Naive thymus-derived CD8-positive, alpha-beta T cell (primary cell): ENCODE measurements around the gene PHF24. TPM values are rescaled to one million over a fixed set of nuclear protein-coding genes. Genes with fewer than 3 reads are reported as not detected.
A peak's percentile ranks its signal among the peaks of the same experiment; 100 is the strongest.

ENCODE experiments used
- ATAC-seq, 2 donors: fragments of 150-1000 bp; cut with Tn5 transposase in 1 of 2; sonication (Bioruptor Pico), chemical (Tn5 transposase) in 1 of 2; 1 replicate in 1 of 2; 2 replicates in 1 of 2; pipeline ENCODE4 v1.10.0; 2021; ENCODE audit warnings: mild to moderate bottlenecking in 2 of 2, moderate library complexity in 2 of 2
- POLR2A ChIA-PET: fragments of 350-600 bp; sonication (Branson Sonifier 250); formaldehyde crosslinking; loops from one replicate; lab custom pipeline; 2021; ENCODE audit warnings: antibody characterized with exemption; lab: Charles Lee
- DNase-seq, 10 donors: peaks; one replicate each; pipeline versions ENCODE4 v3.0.0 to v3.0.0-alpha.2; 2020 to 2022
- H3K27ac Mint-ChIP-seq, 10 donors: one replicate each; pipeline ENCODE4 v1.8.0; 2020 to 2022; ENCODE audit warnings: mild to moderate bottlenecking in 10 of 10, mixed read lengths in 10 of 10, moderate library complexity in 4 of 10, inconsistent platforms in 1 of 10
- H3K27me3 Mint-ChIP-seq, 5 donors: one replicate each; pipeline ENCODE4 v1.8.0; 2021 to 2022; ENCODE audit warnings: mixed read lengths in 5 of 5
- H3K36me3 Mint-ChIP-seq, 3 donors: one replicate each; pipeline ENCODE4 v1.8.0; 2020 to 2022; ENCODE audit warnings: mixed read lengths in 3 of 3, mild to moderate bottlenecking in 2 of 3, inconsistent platforms in 1 of 3
- H3K4me1 Mint-ChIP-seq, 4 donors: one replicate each; pipeline ENCODE4 v1.8.0; 2021 to 2022; ENCODE audit warnings: mixed read lengths in 4 of 4
- H3K4me3 Mint-ChIP-seq, 10 donors: one replicate each; pipeline ENCODE4 v1.8.0; 2020 to 2022; ENCODE audit warnings: mild to moderate bottlenecking in 10 of 10, mixed read lengths in 10 of 10, moderate library complexity in 6 of 10, inconsistent platforms in 1 of 10
- H3K9me3 Mint-ChIP-seq, 9 donors: one replicate each; pipeline ENCODE4 v1.8.0; 2020 to 2022; ENCODE audit warnings: mixed read lengths in 9 of 9, mild to moderate bottlenecking in 3 of 9, inconsistent platforms in 1 of 9, moderate library complexity in 1 of 9
- polyA plus RNA-seq, 3 donors: library from polyadenylated mRNA; unstranded; fragments of 300-500 nt; fragmentation: Illumina TruSeq; gene quantifications; one replicate each; pipeline ENCODE4 v1.2.3, GENCODE V29; 2021
- total RNA-seq, 8 experiments: library from RNA in 2 of 8; stranded (reverse) in 2 of 8; gene quantifications; one replicate each; pipeline ENCODE4 v1.2.3 and lab custom pipeline; 2021 to 2026

Gene PHF24
- total and polyA plus RNA-seq, 5 experiments from 2014 or later = not detected

GRCh38 chr9:34985311-34985899 is 27.3 kb downstream of the PHF24 start:
- Mint-ChIP-seq H3K9me3 (no peaks in the 10 kb centered on the region), H3K36me3 (no peaks in the 10 kb centered on the region), H3K27me3 (peaks cover 0 to 2% (median 0%) of the 10 kb centered on the region in 5 donors), H3K27ac (peak overlapping the region; percentile 33 to 90 (median 75)), H3K4me1 (peaks cover 41 to 81% (median 76%) of the 10 kb centered on the region in 4 donors), H3K4me3 (peak overlapping the region in 6 of 10 donors; percentile 14 to 65 (median 50))
- POLR2A ChIA-PET = interaction anchor here (0.6 to 2.2 kb wide), 4 partner anchors 86 to 175 kb away, joined by 3 to 6 read pairs (median 6); partner anchors contain the start of genes FANCG and VCP
- ATAC-seq = no peak
- DNase-seq = peak; percentile 21 to 71 (median 51)

DNA sequence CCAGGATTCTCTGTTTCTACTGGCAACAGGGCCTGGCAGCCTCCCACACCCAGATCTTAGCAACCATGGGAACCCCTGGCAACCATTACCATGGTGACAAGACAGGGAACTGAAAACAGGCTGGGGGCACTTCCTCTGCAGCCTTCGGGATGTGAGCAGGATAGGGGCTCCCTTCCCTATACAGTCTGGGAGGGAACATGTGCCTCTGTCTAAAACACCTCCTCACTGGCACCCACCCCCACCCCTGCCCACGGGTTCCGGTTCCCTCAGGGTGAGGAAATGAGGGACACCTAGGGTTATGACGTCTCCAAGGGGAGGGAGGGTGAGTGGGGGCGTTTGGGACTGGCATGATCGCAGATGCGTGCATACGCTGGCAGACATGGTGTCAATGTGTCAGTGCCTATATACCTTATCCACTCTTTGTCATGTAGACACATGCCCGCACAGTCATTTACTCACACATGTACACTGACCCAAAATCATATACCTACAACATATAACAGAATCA is 28.5 kb downstream of the PHF24 start:
- peak overlapping the region in 9 of 10 donors; percentile 4 to 95 (median 39) for H3K4me3 Mint-ChIP-seq
- peaks cover 0 to 2% (median 0%) of the 10 kb centered on the region in 5 donors for H3K27me3 Mint-ChIP-seq
- peak; percentile 5 to 84 (median 66) for DNase-seq
- H3K9me3 Mint-ChIP-seq = no peaks in the 10 kb centered on the region
- peak overlapping the region in 9 of 10 donors; percentile 19 to 90 (median 85) for H3K27ac Mint-ChIP-seq
- H3K4me1 Mint-ChIP-seq = peaks cover 46 to 90% (median 79%) of the 10 kb centered on the region in 4 donors
- POLR2A ChIA-PET = no interaction called here
- H3K36me3 Mint-ChIP-seq = no peaks in the 10 kb centered on the region
- ATAC-seq = peak; percentile 8 to 24

DNA sequence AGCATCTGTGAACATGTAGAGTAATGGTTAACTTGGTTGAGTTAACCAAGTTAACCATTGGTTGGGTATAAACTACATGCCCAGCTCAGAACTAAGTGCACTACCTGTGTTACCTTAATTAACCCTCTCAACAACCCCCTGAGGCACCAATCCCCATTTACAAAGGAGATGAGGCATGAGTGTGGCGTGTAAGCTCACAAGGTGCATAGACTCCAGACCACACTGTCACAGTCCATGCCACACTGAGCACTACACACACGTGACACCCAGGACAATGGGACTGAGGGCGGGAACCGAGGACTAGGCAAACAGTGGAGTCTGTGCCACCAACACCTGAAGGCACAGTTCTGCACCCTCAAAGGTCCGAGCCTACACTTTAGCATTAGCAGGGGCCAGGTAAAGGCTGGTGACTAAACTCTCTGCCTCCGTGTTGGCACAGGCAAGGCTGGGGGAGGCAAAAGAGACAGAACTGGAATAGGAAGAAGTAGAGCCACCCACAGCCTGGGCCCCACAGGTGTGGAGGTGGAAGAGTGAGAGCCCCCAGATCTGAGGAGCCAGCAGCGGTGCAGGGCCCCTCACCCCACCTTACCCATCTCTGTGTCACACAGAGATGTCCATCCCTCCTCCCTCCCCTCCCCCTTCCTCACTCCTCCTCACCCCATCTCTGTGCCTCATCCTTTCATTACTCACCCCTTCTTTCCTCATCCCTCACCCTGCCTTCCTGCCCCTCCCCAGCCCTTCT is 29.2 kb downstream of the PHF24 start:
- Mint-ChIP-seq H3K27me3 (peaks cover 0 to 2% (median 0%) of the 10 kb centered on the region in 5 donors), H3K4me1 (peaks cover 44 to 86% (median 76%) of the 10 kb centered on the region in 4 donors), H3K9me3 (no peaks in the 10 kb centered on the region), H3K4me3 (peak overlapping the region; percentile 3 to 95 (median 32)), H3K36me3 (no peaks in the 10 kb centered on the region), H3K27ac (peak overlapping the region in 8 of 10 donors; percentile 33 to 90 (median 68))
- DNase-seq = no peak
- ATAC-seq = no peak
- POLR2A ChIA-PET = no interaction called here

DNA sequence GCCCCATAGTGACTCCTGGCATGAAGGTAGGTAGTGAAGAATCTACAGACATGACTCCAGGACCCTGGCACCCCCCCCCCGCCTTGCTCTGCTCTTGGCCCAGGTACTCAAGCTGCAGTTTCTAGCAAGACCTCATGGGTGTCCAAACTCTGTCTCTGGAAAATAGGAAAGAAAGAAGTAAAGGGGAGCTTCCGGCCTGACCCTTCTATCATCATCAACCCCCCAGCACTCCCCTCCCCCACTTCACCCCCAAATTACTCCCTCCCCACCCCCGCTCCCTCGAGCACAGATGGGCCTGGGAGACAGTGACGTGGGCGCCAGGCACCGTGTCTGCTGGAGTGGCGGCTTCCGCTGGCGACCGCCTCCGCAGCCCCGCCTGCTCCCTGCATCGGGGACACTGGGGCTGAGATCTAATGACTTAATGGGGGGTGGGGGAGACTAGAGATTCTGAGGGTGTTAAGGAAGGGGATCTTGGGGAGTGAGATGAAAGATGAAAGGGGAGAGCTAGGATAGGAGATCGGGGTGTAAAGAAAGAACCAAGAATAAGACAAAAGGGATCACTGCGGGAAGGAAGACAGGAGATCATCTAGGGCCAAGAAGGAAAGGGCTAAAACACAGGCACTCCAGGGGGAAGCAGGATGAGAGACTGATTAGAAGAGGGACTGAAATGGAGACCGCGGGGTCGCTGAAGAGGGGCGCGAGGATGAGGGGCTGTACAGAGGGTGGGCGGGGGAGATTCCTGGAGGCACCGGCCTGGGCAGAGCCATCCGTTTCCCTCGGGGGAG is 30.3 kb downstream of the PHF24 start:
- POLR2A ChIA-PET = interaction anchor here (0.6 to 0.8 kb wide), 2 partner anchors 25 to 148 kb away, joined by 3 read pairs; no protein-coding TSS in a partner anchor
- Mint-ChIP-seq H3K4me3 (peak overlapping the region; percentile 88 to 99 (median 96)), H3K27me3 (peaks cover 0 to 2% (median 0%) of the 10 kb centered on the region in 5 donors), H3K9me3 (no peaks in the 10 kb centered on the region), H3K27ac (peak overlapping the region; percentile 83 to 96 (median 94)), H3K36me3 (no peaks in the 10 kb centered on the region), H3K4me1 (peaks cover 33 to 75% (median 66%) of the 10 kb centered on the region in 4 donors)
- no peak for ATAC-seq
- peak in 9 of 10 donors; percentile 20 to 78 (median 35) for DNase-seq

DNA sequence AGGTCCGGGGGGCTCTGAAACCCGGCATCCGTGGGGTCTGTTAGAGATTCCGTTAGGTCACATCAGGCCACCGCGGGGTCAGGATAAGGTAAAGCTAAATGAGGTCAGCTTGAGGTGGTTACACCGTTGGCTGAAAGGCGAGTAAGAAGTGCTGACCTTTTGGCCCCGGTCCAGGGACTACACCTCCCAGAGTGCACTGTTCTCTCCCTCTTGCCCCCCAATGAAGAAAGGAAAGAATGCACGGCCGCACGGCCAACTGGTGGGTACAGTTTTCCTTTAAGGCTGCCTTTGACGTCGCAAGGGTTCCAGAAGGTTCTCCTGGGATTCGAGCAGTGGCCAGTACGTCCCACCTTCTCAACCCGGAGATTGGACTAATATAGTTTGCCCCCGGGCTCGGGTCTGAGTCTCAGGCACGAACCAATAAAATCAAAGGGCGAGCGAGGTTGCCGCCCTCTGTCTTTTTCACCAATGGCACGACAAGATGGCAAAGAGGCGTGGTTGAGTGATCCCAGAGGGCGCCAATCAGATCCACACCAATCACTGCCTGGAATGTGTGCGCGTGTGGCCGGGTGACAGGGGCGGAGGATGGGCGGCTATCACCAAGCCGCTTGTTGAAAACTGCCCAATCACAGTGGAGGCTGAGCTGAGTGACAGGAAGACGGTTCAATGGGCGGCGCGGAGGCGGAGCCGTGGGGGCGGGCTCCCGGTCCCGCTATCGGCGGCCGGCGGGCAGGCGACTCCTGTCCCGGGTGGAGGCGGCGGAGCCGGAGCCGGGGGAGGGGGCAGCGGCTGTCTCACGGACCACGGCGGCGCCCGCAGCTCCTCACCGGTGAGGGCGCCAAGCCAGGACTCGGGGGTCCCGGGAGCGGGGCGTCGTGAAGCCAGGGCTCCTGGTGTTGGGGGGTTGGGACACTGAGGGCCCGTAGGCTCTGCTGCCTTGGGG is 31.2 kb downstream of the PHF24 start, which contains the start of gene DNAJB5:
DNAJB5 (plus strand) TSS at position 743 of the 943 bp plus-strand sequence. CDS start 886 bp downstream, outside the sequence.
- Mint-ChIP-seq H3K4me1 (peaks cover 29 to 67% (median 57%) of the 10 kb centered on the region in 4 donors), H3K36me3 (no peaks in the 10 kb centered on the region)
- POLR2A ChIA-PET = interaction anchor here (0.7 to 1.7 kb wide), 4 partner anchors 24 to 107 kb away, joined by 3 to 4 read pairs (median 4); partner anchors contain the start of gene PIGO

GRCh38 chr9:34989946-34990635 is 32.0 kb downstream of the PHF24 start:
- POLR2A ChIA-PET = interaction anchor here (0.7 to 1.7 kb wide), 3 partner anchors 31 to 107 kb away, joined by 3 to 4 read pairs (median 4); partner anchors contain the start of gene PIGO
- H3K27ac Mint-ChIP-seq = peak overlapping the region in 6 of 10 donors; percentile 21 to 88 (median 58)

More for the DNA sequence above, 31.2 kb downstream of the PHF24 start, which contains the start of gene DNAJB5:
- ATAC-seq (peak; percentile 93 to 94), DNase-seq (peak; percentile 91 to 99 (median 97))
- H3K27ac Mint-ChIP-seq = peak within 1 kb of the TSS; percentile 87 to 96 (median 94)
- H3K4me3 Mint-ChIP-seq = peak within 1 kb of the TSS; percentile 88 to 99 (median 96)
- H3K27me3 Mint-ChIP-seq = peaks cover 0 to 2% (median 0%) of the 10 kb centered on the region in 5 donors
- no peaks in the 10 kb centered on the region for H3K9me3 Mint-ChIP-seq

DNA sequence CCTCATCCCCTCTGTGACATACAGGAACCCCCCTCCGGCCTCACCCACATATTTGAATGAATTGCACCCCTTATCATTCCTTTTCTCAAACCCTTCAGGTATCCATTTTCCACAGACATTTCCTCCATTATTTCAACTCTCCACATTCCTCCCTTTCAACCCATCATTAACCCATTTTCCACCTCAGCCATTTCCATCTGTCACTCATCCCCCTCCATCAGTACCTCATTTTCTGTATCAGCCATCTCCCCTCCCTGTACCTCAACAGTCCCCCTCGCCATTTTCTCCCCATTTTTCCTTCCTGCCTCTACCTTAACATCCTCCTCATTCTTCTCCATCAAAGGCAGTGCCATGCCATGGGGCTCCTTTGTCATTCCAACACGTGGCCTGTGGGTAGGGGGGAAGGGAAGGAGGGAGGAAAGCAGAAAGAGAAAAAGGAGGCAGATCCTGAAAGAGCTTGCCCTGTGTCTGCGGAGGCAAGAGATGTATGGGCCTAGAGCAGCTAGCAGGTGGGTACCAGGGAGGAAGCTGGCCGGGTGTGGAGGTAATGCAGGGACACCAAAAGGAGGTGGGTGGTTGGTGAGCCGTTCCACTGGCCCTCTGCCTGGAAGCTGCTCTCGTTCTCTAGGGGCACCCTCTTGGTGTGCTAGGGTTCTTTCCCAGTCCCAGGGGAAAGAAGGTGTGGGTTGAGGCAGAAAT is 33.0 kb downstream of the PHF24 start:
- Mint-ChIP-seq H3K36me3 (no peaks in the 10 kb centered on the region), H3K4me3 (peak overlapping the region; percentile 69 to 95 (median 86)), H3K9me3 (no peaks in the 10 kb centered on the region), H3K27me3 (peaks cover 0 to 2% (median 0%) of the 10 kb centered on the region in 5 donors), H3K4me1 (peaks cover 21 to 49% (median 42%) of the 10 kb centered on the region in 4 donors), H3K27ac (peak overlapping the region in 6 of 10 donors; percentile 25 to 88 (median 56))
- ATAC-seq (no peak), DNase-seq (no peak)
- POLR2A ChIA-PET = no interaction called here

More at GRCh38 chr9:34989946-34990635, 32.0 kb downstream of the PHF24 start:
- H3K9me3 Mint-ChIP-seq = no peaks in the 10 kb centered on the region
- H3K36me3 Mint-ChIP-seq = no peaks in the 10 kb centered on the region
- DNase-seq = peak in 8 of 10 donors; percentile 22 to 68 (median 26)
- H3K4me1 Mint-ChIP-seq = peaks cover 26 to 59% (median 51%) of the 10 kb centered on the region in 4 donors
- no peak for ATAC-seq
- peak overlapping the region; percentile 70 to 96 (median 88) for H3K4me3 Mint-ChIP-seq
- peaks cover 0 to 2% (median 0%) of the 10 kb centered on the region in 5 donors for H3K27me3 Mint-ChIP-seq

DNA sequence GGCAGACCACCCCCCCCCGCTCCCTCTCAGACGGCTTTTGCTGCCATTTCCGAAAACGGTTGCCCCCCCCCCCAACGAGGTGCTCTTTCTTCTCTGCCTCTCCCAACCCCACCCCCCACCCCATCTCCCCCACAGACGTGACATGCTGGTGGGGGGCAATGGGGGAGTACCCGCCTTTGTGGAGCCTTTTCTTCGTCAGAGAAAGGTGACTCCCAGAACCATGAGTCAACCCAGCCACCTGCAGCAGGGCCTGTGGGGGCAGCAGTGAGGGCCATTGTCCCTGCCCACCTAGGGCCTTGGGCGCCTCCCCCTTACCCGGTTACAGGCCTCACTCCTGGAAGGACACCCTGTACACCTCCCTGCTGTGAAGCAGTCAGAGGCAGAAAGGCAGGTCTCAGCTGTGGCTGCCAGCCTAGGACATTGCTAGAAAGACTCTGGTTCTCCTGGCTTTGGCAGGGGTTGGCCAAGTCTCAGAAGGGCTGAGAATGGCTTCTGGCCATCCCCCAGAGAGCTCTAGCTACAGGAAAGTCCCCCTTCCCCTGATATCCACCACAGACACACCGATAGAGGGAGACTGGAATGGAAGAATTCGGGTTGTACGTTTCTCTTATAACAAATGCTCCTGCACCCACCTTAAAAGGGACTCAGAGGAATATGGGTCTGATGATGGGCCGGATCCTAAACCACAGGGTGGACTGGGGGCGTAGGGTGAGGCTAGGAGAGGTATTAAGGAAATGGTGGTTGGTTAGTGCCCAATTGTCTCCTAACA is 33.7 kb downstream of the PHF24 start:
- Mint-ChIP-seq H3K4me3 (peak overlapping the region in 3 of 10 donors; percentile 12 to 23 (median 14)), H3K27me3 (peaks cover 0 to 2% (median 0%) of the 10 kb centered on the region in 5 donors), H3K4me1 (peaks cover 18 to 42% (median 34%) of the 10 kb centered on the region in 4 donors), H3K36me3 (peaks cover 0 to 1% (median under 1%) of the 10 kb centered on the region in 3 donors), H3K27ac (peak overlapping the region in 3 of 10 donors; percentile 21 to 60 (median 34)), H3K9me3 (no peaks in the 10 kb centered on the region)
- DNase-seq = no peak
- no peak for ATAC-seq
- POLR2A ChIA-PET = no interaction called here

- DNase-seq (no peak), ATAC-seq (no peak)
- no peaks in the 10 kb centered on the region for H3K9me3 Mint-ChIP-seq
- peak overlapping the region in 1 of 10 donors; percentile 66 for H3K27ac Mint-ChIP-seq
- H3K36me3 Mint-ChIP-seq = peaks cover 0 to 3% (median 3%) of the 10 kb centered on the region in 3 donors
- peaks cover 12 to 35% (median 28%) of the 10 kb centered on the region in 4 donors for H3K4me1 Mint-ChIP-seq
- H3K27me3 Mint-ChIP-seq = peaks cover 0 to 2% (median 0%) of the 10 kb centered on the region in 5 donors
- no peak overlapping the region for H3K4me3 Mint-ChIP-seq
- POLR2A ChIA-PET = no interaction called here
Measured at GRCh38 chr9:34992376-34992951, 34.4 kb downstream of the PHF24 start.
